Endodermal cell (in vitro differentiated cells): ENCODE results near the gene RPS6KB2. TPM values are rescaled to one million over a fixed set of nuclear protein-coding genes. Genes with fewer than 3 reads are reported as not detected.

Experiments
- DNase-seq: peaks from one replicate; pipeline ENCODE4 v3.0.0-alpha.2; 2017
- H3K27ac ChIP-seq: 2 replicates; pipeline ENCODE4 v1.5.1; 2013; ENCODE audit warnings: mild to moderate bottlenecking, low read depth, low read length, moderate library complexity
- H3K27me3 ChIP-seq: 2 replicates; pipeline ENCODE4 v1.6.1; 2013; ENCODE audit warnings: mild to moderate bottlenecking, low read length, moderate library complexity; ENCODE audit not compliant: insufficient read depth, control insufficient read depth, poor library complexity, severe bottlenecking
- H3K36me3 ChIP-seq: 2 replicates; pipeline ENCODE4 v1.7.0; 2013; ENCODE audit warnings: mild to moderate bottlenecking, low read length, moderate library complexity; ENCODE audit not compliant: control insufficient read depth, insufficient read depth
- H3K4me1 ChIP-seq: one replicate; pipeline ENCODE4 v1.7.0; 2013; ENCODE audit warnings: low read length; ENCODE audit not compliant: control insufficient read depth, insufficient read depth
- H3K4me3 ChIP-seq: 2 replicates; pipeline ENCODE4 v1.5.1; 2013; ENCODE audit warnings: mild to moderate bottlenecking, low read length, moderate library complexity
- H3K9ac ChIP-seq: 2 replicates; pipeline ENCODE4 v1.6.1; 2013; ENCODE audit warnings: mild to moderate bottlenecking, low read length, moderate library complexity; ENCODE audit not compliant: poor library complexity, severe bottlenecking; ENCODE audit errors: extremely low read depth
- H3K9me3 ChIP-seq: 2 replicates; pipeline ENCODE4 v1.6.1; 2013; ENCODE audit warnings: mild to moderate bottlenecking, low read length, moderate library complexity; ENCODE audit not compliant: control insufficient read depth
- H3K27ac Mint-ChIP-seq: 2 replicates; pipeline ENCODE4 v1.8.0; 2020; ENCODE audit warnings: mixed read lengths
- H3K27me3 Mint-ChIP-seq: 2 replicates; pipeline ENCODE4 v1.8.0; 2021; ENCODE audit warnings: mild to moderate bottlenecking, mixed read lengths; ENCODE audit not compliant: insufficient read depth
- H3K36me3 Mint-ChIP-seq: 2 replicates; pipeline ENCODE4 v1.8.0; 2020; ENCODE audit warnings: low read depth, mixed read lengths
- H3K4me1 Mint-ChIP-seq: 2 replicates; pipeline ENCODE4 v1.8.0; 2020; ENCODE audit warnings: mixed read lengths
- H3K4me3 Mint-ChIP-seq: 2 replicates; pipeline ENCODE4 v1.8.0; 2020; ENCODE audit warnings: mild to moderate bottlenecking, moderate library complexity, mixed read lengths
- H3K9me3 Mint-ChIP-seq: 2 replicates; pipeline ENCODE4 v1.8.0; 2020; ENCODE audit warnings: mild to moderate bottlenecking, mixed read lengths
- WGBS, 2 experiments: methylation state at CpG; one replicate each; pipeline versions ENCODE4 v1.1.5 to v1.1.7; 2013; ENCODE audit warnings: missing lambda C conversion rate in 2 of 2, mixed read lengths in 1 of 2; ENCODE audit not compliant: insufficient coverage in 1 of 2, insufficient read length in 1 of 2; 5-methylcytosine and 5-hydroxymethylcytosine counted together
- total RNA-seq, 2 donors: library from RNA; stranded (reverse); fragmentation: NEBNext Ultra II Directional in 1 of 2; extraction: Animal tissue kit (Norgen Biotek cat#: 25700) in 1 of 2; gene quantifications; 2 replicates in 1 of 2; 3 replicates in 1 of 2; pipeline ENCODE4 v1.2.1, GENCODE V29; 2021
- TF ChIP-seq, protein P1 (sequence below): fragments of 200-600 bp; sonication (generic); conservative IDR thresholded peaks from 2 replicates; pipeline ENCODE4 v1.5.0; 2021; ENCODE audit warnings: antibody characterized with exemption, mild to moderate bottlenecking

The RPS6KB2 gene
- total RNA-seq, 2 donors from 2014 or later = 47.0 to 51.8 TPM

DNA sequence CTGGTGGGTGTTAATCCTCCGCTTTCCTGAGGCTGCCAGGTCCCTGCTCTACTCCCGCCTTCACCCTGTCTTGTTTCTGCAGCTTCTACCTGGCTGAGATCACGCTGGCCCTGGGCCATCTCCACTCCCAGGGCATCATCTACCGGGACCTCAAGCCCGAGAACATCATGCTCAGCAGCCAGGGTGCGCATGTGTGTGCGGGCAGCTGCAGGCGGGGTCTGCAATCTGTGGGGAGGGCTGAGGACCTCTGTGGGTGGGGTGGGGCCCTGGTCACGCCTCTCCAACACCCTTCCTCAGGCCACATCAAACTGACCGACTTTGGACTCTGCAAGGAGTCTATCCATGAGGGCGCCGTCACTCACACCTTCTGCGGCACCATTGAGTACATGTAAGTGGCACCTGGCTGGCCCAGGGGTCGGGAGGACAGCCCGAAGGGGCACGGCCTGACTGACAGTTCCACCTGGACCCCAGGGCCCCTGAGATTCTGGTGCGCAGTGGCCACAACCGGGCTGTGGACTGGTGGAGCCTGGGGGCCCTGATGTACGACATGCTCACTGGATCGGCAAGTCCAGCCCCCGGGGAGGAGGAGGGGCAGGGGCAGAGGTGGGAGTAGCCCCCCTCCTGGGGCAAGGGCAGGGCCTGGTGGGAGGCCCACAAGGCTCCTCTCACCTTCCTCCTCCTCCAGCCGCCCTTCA, 4.5 kb downstream of the RPS6KB2 start:
- WGBS, 2 experiments = 91 to 94% methylated on average over 12 to 21 of the region's 22 CpGs
- Mint-ChIP-seq H3K4me3 (no peak overlapping the region), H3K36me3 (peaks cover 25% of the 10 kb centered on the region), H3K27me3 (no peaks in the 10 kb centered on the region), H3K9me3 (no peaks in the 10 kb centered on the region), H3K27ac (no peak overlapping the region), H3K4me1 (peaks cover 3% of the 10 kb centered on the region)
- H3K36me3 ChIP-seq = peaks cover 37% of the 10 kb centered on the region
- no peak for DNase-seq
- TF ChIP-seq, protein P1, sequence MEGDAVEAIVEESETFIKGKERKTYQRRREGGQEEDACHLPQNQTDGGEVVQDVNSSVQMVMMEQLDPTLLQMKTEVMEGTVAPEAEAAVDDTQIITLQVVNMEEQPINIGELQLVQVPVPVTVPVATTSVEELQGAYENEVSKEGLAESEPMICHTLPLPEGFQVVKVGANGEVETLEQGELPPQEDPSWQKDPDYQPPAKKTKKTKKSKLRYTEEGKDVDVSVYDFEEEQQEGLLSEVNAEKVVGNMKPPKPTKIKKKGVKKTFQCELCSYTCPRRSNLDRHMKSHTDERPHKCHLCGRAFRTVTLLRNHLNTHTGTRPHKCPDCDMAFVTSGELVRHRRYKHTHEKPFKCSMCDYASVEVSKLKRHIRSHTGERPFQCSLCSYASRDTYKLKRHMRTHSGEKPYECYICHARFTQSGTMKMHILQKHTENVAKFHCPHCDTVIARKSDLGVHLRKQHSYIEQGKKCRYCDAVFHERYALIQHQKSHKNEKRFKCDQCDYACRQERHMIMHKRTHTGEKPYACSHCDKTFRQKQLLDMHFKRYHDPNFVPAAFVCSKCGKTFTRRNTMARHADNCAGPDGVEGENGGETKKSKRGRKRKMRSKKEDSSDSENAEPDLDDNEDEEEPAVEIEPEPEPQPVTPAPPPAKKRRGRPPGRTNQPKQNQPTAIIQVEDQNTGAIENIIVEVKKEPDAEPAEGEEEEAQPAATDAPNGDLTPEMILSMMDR = no peak
- peaks cover 3% of the 10 kb centered on the region for H3K4me1 ChIP-seq
- no peak overlapping the region for H3K27ac ChIP-seq
- no peak overlapping the region for H3K9ac ChIP-seq
- no peak overlapping the region for H3K4me3 ChIP-seq
- no peaks in the 10 kb centered on the region for H3K9me3 ChIP-seq
- H3K27me3 ChIP-seq = no peaks in the 10 kb centered on the region

DNA sequence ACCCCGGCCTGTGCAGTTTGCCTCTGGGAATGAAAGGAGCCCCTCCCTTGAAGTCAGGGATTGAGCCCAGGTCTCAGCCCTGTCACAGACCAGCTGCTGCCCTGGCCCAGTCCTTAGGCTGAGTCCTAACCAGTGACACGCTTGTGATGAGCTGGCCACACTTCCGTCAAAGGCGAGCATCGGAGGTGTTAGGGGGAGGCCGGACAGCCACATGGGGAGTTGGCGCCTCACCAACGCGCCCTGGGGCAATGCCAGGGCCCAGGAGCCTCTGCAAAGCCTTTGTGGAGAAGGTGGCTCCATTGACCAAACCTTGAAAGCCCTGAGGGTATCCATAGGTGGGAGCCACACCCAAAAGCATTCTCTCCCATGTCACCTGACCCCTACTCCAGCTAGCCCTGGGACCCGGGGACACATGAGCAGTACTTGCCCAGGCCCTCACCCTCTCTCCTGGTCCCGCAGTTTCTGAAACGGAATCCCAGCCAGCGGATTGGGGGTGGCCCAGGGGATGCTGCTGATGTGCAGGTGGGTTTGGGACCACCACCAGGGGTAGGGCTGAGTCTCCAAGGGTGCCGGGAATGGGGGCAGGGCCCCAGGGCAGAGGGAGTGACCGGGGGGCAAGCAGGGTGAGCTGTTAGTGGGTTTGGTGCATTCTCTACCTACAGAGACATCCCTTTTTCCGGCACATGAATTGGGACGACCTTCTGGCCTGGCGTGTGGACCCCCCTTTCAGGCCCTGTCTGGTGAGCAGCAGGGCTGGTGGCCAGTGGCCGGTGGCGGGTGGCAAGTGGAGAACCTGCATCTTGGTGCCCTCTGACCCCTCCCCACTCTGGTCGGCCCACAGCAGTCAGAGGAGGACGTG, 5.5 kb downstream of the RPS6KB2 start:
- Mint-ChIP-seq H3K9me3 (no peaks in the 10 kb centered on the region), H3K27me3 (no peaks in the 10 kb centered on the region), H3K27ac (no peak overlapping the region), H3K4me1 (peaks cover 3% of the 10 kb centered on the region), H3K4me3 (no peak overlapping the region), H3K36me3 (peaks cover 25% of the 10 kb centered on the region)
- Histone ChIP-seq H3K9me3 (no peaks in the 10 kb centered on the region), H3K36me3 (peaks cover 40% of the 10 kb centered on the region), H3K27me3 (no peaks in the 10 kb centered on the region), H3K27ac (no peak overlapping the region), H3K9ac (no peak overlapping the region), H3K4me3 (no peak overlapping the region), H3K4me1 (no peaks in the 10 kb centered on the region)
- no peak for DNase-seq
- 95 to 97% methylated on average over 10 to 22 of the region's 22 CpGs for WGBS, 2 experiments
- TF ChIP-seq, protein P1 = no peak

DNA sequence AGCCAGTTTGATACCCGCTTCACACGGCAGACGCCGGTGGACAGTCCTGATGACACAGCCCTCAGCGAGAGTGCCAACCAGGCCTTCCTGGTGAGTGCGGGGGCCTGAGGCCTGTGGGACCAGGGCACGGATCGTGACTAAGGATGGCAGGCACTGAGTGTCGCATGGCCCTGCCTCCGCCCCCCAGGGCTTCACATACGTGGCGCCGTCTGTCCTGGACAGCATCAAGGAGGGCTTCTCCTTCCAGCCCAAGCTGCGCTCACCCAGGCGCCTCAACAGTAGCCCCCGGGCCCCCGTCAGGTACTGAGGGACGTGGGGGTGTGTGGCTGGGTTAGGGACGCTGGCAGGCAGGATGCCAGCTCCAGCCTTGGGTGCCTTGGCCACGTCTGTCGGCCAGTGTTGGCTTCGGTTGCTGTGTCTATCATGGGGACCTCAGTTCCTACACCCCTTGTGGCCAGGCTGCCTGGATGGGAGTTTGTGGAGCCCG, 6.1 kb downstream of the RPS6KB2 start:
- no peak overlapping the region for H3K4me3 ChIP-seq
- H3K9ac ChIP-seq = no peak overlapping the region
- H3K4me1 Mint-ChIP-seq = peaks cover 3% of the 10 kb centered on the region
- H3K27ac Mint-ChIP-seq = no peak overlapping the region
- TF ChIP-seq, protein P1 = no peak
- no peaks in the 10 kb centered on the region for H3K27me3 Mint-ChIP-seq
- no peaks in the 10 kb centered on the region for H3K4me1 ChIP-seq
- 94 to 98% methylated on average over 13 to 23 of the region's 23 CpGs for WGBS, 2 experiments
- H3K4me3 Mint-ChIP-seq = no peak overlapping the region
- H3K27ac ChIP-seq = no peak overlapping the region
- no peaks in the 10 kb centered on the region for H3K9me3 Mint-ChIP-seq
- H3K27me3 ChIP-seq = no peaks in the 10 kb centered on the region
- no peak for DNase-seq
- H3K36me3 Mint-ChIP-seq = peaks cover 31% of the 10 kb centered on the region
- H3K9me3 ChIP-seq = no peaks in the 10 kb centered on the region
- H3K36me3 ChIP-seq = peaks cover 41% of the 10 kb centered on the region
